Skeletal muscle tissue (tissue), 4 donors: ENCODE results near the gene TANK. TPM values are rescaled to one million over a fixed set of nuclear protein-coding genes. Genes with fewer than 3 reads are reported as not detected.

Experiments
- H3K27ac ChIP-seq: one replicate; pipeline ENCODE4 v1.7.0; 2013; ENCODE audit warnings: mild to moderate bottlenecking, low read depth, low read length, inconsistent platforms
- H3K27me3 ChIP-seq, 3 donors: one replicate each; pipeline ENCODE4 v1.7.0; 2013; ENCODE audit warnings: low read length in 3 of 3; ENCODE audit not compliant: control insufficient read depth in 3 of 3, insufficient read depth in 3 of 3
- H3K36me3 ChIP-seq, 3 donors: one replicate each; pipeline ENCODE4 v1.7.0; 2013; ENCODE audit warnings: low read length in 3 of 3; ENCODE audit not compliant: control insufficient read depth in 3 of 3, insufficient read depth in 3 of 3
- H3K4me1 ChIP-seq, 3 donors: one replicate each; pipeline ENCODE4 v1.7.0; 2013; ENCODE audit warnings: low read length in 3 of 3, mild to moderate bottlenecking in 3 of 3; ENCODE audit not compliant: control insufficient read depth in 3 of 3, insufficient read depth in 3 of 3
- H3K4me3 ChIP-seq, 3 donors: one replicate each; pipeline ENCODE4 v1.7.0; 2013; ENCODE audit warnings: low read length in 3 of 3
- H3K9ac ChIP-seq, 3 donors: one replicate each; pipeline ENCODE4 v1.7.0; 2013; ENCODE audit warnings: low read length in 3 of 3, mild to moderate bottlenecking in 3 of 3, moderate library complexity in 2 of 3, low read depth in 1 of 3
- H3K9me3 ChIP-seq, 3 donors: one replicate each; pipeline ENCODE4 v1.7.0; 2013; ENCODE audit warnings: low read length in 3 of 3; ENCODE audit not compliant: control insufficient read depth in 3 of 3
- total RNA-seq: library from RNA; depleted of rRNA; stranded (reverse); fragments of >200 nt; gene quantifications from one replicate; pipeline ENCODE4 v1.2.3, GENCODE V29; 2014
- donor health status: Osteomylitis.

TANK gene
- total RNA-seq, 1 donor from 2014 or later: 41.8 TPM

- Histone ChIP-seq H3K36me3 (peaks cover 0 to 15% (median 7%) of the 10 kb centered on the region in 3 donors), H3K27ac (no peak overlapping the region), H3K4me1 (peaks cover 11 to 24% (median 22%) of the 10 kb centered on the region in 3 donors), H3K9ac (no peak overlapping the region), H3K27me3 (no peaks in the 10 kb centered on the region), H3K9me3 (no peaks in the 10 kb centered on the region), H3K4me3 (no peak overlapping the region)
Measured at GRCh38 chr2:161165811-161166210, 5.6 kb downstream of the TANK start.

GRCh38 chr2:161166538-161167409 lies 6.5 kb downstream of the TANK start:
- Histone ChIP-seq H3K9ac (no peak overlapping the region), H3K4me1 (peaks cover 6 to 24% (median 17%) of the 10 kb centered on the region in 3 donors)

DNA sequence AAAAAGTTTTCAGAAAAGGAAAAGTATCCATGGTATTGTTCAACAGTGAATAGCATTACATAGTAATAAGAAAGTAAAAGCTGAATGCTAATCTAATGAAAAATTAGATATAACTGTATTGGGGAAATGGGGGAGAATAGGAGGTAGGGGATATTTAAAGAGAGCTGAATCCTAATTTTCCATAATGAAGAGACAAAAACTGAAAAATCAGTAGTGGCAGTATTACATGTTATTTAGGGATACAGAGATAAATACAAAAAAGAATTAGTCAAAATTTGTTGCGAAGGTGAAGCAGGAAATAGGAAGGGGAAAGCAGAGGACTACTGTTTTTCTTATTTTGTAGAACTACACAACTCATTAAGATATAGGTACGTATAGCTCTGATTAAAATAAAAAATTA lies 9.1 kb downstream of the TANK start:
- H3K27me3 ChIP-seq: no peaks in the 10 kb centered on the region
- H3K27ac ChIP-seq: no peak overlapping the region
- no peak overlapping the region for H3K9ac ChIP-seq
- H3K4me3 ChIP-seq: no peak overlapping the region
- peaks cover 6 to 13% (median 6%) of the 10 kb centered on the region in 3 donors for H3K4me1 ChIP-seq
- H3K9me3 ChIP-seq: no peaks in the 10 kb centered on the region
- H3K36me3 ChIP-seq: peaks cover 0 to 3% (median 0%) of the 10 kb centered on the region in 3 donors

More at GRCh38 chr2:161166538-161167409, 6.5 kb downstream of the TANK start:
- Histone ChIP-seq H3K27me3 (no peaks in the 10 kb centered on the region), H3K9me3 (no peaks in the 10 kb centered on the region), H3K27ac (no peak overlapping the region), H3K36me3 (peaks cover 0 to 15% (median 7%) of the 10 kb centered on the region in 3 donors), H3K4me3 (no peak overlapping the region)

- H3K9me3 ChIP-seq: no peaks in the 10 kb centered on the region
- no peaks in the 10 kb centered on the region for H3K27me3 ChIP-seq
- H3K27ac ChIP-seq: no peak overlapping the region
- H3K9ac ChIP-seq: no peak overlapping the region
- H3K4me3 ChIP-seq: no peak overlapping the region
- H3K36me3 ChIP-seq: peaks cover 0 to 3% (median 0%) of the 10 kb centered on the region in 3 donors
- peaks cover 4 to 13% (median 5%) of the 10 kb centered on the region in 3 donors for H3K4me1 ChIP-seq
Measured at GRCh38 chr2:161170377-161170776, 10.1 kb downstream of the TANK start.

GRCh38 chr2:161170958-161171932 lies 11.0 kb downstream of the TANK start:
- Histone ChIP-seq H3K36me3 (peaks cover 0 to 3% (median 0%) of the 10 kb centered on the region in 3 donors), H3K4me1 (peaks cover 0 to 13% (median 2%) of the 10 kb centered on the region in 3 donors), H3K9ac (no peak overlapping the region), H3K4me3 (no peak overlapping the region), H3K9me3 (no peaks in the 10 kb centered on the region), H3K27me3 (no peaks in the 10 kb centered on the region), H3K27ac (no peak overlapping the region)

- Histone ChIP-seq H3K27ac (no peak overlapping the region), H3K36me3 (no peaks in the 10 kb centered on the region), H3K9me3 (no peaks in the 10 kb centered on the region), H3K9ac (no peak overlapping the region), H3K27me3 (no peaks in the 10 kb centered on the region), H3K4me3 (no peak overlapping the region), H3K4me1 (peaks cover 0 to 13% (median 2%) of the 10 kb centered on the region in 3 donors)
Measured at GRCh38 chr2:161172901-161173540, 12.8 kb downstream of the TANK start.

DNA sequence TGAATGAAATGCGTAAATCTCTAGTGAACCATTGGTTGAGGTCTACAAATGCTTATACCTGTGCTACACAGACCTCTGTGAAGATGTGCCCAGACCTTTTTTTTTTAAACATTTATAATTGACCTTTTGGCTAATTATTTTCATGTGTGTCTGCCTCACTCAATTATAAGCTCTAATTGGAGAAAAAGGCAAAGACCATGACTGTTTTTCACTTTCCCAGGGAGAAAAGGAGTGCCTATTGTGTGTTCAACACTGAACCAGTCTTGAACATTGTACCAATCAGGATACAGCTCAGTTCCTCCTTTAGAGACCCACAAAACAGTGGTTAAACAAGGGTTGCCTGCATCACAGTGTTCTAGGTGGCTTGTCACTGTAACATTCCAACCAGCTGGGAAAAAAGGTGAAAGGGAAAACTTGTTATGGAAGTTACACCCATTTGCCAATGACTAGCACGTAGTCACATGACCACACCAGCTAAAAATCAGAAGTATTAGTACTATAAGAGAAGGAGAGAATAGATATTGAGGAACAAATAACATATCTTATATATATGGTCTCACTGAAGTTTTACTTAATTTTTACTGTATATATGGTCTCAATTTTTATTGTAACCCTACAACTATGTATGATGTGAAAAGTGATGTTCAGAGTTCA lies 13.4 kb downstream of the TANK start:
- H3K4me3 ChIP-seq: no peak overlapping the region
- H3K4me1 ChIP-seq: peaks cover 0 to 13% (median 2%) of the 10 kb centered on the region in 3 donors

GRCh38 chr2:161177969-161178368 lies 17.7 kb downstream of the TANK start:
- H3K27me3 ChIP-seq: no peaks in the 10 kb centered on the region
- no peak overlapping the region for H3K4me3 ChIP-seq
- no peak overlapping the region for H3K27ac ChIP-seq
- H3K9me3 ChIP-seq: no peaks in the 10 kb centered on the region
- H3K9ac ChIP-seq: no peak overlapping the region
- H3K36me3 ChIP-seq: peaks cover 13 to 21% (median 21%) of the 10 kb centered on the region in 3 donors
- no peaks in the 10 kb centered on the region for H3K4me1 ChIP-seq

More for the DNA sequence above, 13.4 kb downstream of the TANK start:
- Histone ChIP-seq H3K9me3 (no peaks in the 10 kb centered on the region), H3K9ac (no peak overlapping the region), H3K36me3 (no peaks in the 10 kb centered on the region), H3K27me3 (no peaks in the 10 kb centered on the region), H3K27ac (no peak overlapping the region)

DNA sequence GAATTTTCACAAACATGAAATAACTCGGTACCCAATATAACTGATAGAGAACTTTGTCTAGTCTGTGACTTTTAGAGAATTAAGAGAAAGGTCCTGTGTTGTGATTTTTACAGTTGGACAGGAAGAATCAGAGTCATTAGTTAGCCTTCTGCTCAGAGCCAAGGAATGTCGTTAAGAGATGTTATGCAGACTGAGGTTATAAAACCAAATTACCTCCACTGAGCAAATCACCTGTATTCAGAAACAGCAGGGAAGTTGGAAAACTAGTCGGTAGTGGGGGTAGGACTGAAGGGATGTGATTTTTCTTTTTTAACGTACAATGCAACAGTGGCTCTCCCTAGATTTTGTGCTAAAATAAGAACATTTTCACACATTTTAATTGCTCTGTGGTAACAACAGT lies 18.5 kb downstream of the TANK start:
- Histone ChIP-seq H3K27me3 (no peaks in the 10 kb centered on the region), H3K9ac (no peak overlapping the region), H3K36me3 (peaks cover 13 to 21% (median 21%) of the 10 kb centered on the region in 3 donors), H3K27ac (no peak overlapping the region), H3K9me3 (no peaks in the 10 kb centered on the region), H3K4me1 (no peaks in the 10 kb centered on the region), H3K4me3 (no peak overlapping the region)
